HEK293 (cell line): ENCODE results near the gene IL4R.

Experiments used
- CTCF ChIA-PET: fragments of 350-600 bp; formaldehyde crosslinking; extraction: SDS; loops from one replicate; lab custom pipeline; 2021; ENCODE audit warnings: antibody characterized with exemption; lab: Yijun Ruan, JAX
- POLR2A ChIA-PET: fragments of 300-600 bp; formaldehyde crosslinking; extraction: SDS; loops from one replicate; lab custom pipeline; 2020; ENCODE audit warnings: antibody characterized with exemption, inconsistent platforms; lab: Yijun Ruan, JAX
- H3K27ac ChIP-seq: fragments of 200-500 bp; sonication (Bioruptor generic); 2 replicates; pipeline ENCODE4 v1.5.1; 2014; ENCODE audit warnings: low read depth, low read length, control low read depth, inconsistent platforms; ENCODE audit errors: extremely low read depth
- H3K36me3 ChIP-seq, 2 experiments: fragments of 200-500 bp in 1 of 2; sonication (Bioruptor generic) in 1 of 2; 1 replicate in 1 of 2; 2 replicates in 1 of 2; pipeline ENCODE4 v1.5.1; 2014 to 2017; ENCODE audit warnings: inconsistent platforms in 2 of 2, low read length in 2 of 2; ENCODE audit not compliant: control insufficient read depth in 2 of 2, insufficient read depth in 1 of 2
- H3K4me1 ChIP-seq: fragments of 200-500 bp; sonication (Bioruptor generic); 2 replicates; pipeline ENCODE4 v1.5.1; 2014; ENCODE audit warnings: mild to moderate bottlenecking, low read length, inconsistent platforms; ENCODE audit not compliant: control insufficient read depth, insufficient read depth
- H3K4me3 ChIP-seq: 2 replicates; pipeline ENCODE4 v1.5.1; 2011; ENCODE audit warnings: low read depth, mild to moderate bottlenecking, control low read depth, low read length, moderate library complexity
- H3K9me3 ChIP-seq: fragments of 200-500 bp; sonication (Bioruptor generic); 2 replicates; pipeline ENCODE4 v1.5.1; 2014; ENCODE audit warnings: low read depth, low read length, inconsistent platforms; ENCODE audit not compliant: control insufficient read depth, insufficient read depth
- FEZF1 ChIP-seq: fragments of 450-650 bp; formaldehyde crosslinking; IDR thresholded peaks from 2 replicates; pipeline ENCODE4 v1.5.1; 2016; ENCODE audit warnings: missing biosample characterization, missing genetic modification characterization
- GLIS1 ChIP-seq: fragments of 450-650 bp; formaldehyde crosslinking; IDR thresholded peaks from 2 replicates; pipeline ENCODE4 v1.5.1; 2016; ENCODE audit warnings: missing biosample characterization, missing genetic modification characterization
- KLF1 ChIP-seq: fragments of 450-650 bp; formaldehyde crosslinking; IDR thresholded peaks from 2 replicates; pipeline ENCODE4 v1.5.1; 2016; ENCODE audit warnings: missing biosample characterization, missing genetic modification characterization
- PRDM6 ChIP-seq: fragments of 450-650 bp; formaldehyde crosslinking; IDR thresholded peaks from 2 replicates; pipeline ENCODE4 v1.5.1; 2017; ENCODE audit warnings: missing biosample characterization, missing genetic modification characterization
- SETDB1 ChIP-seq: IDR thresholded peaks from one replicate; pipeline ENCODE4 v1.6.1; 2017; ENCODE audit warnings: mild to moderate bottlenecking, low read length, moderate library complexity, mixed read lengths; ENCODE audit not compliant: insufficient read length
- ZFP37 ChIP-seq: fragments of 450-650 bp; formaldehyde crosslinking; IDR thresholded peaks from 2 replicates; pipeline ENCODE4 v1.5.1; 2016; ENCODE audit warnings: missing biosample characterization, missing genetic modification characterization
- ZNF10 ChIP-seq: fragments of 450-650 bp; formaldehyde crosslinking; IDR thresholded peaks from 2 replicates; pipeline ENCODE4 v1.5.1; 2017; ENCODE audit warnings: missing biosample characterization, missing genetic modification characterization
- ZNF112 ChIP-seq: fragments of 450-650 bp; formaldehyde crosslinking; IDR thresholded peaks from 2 replicates; pipeline ENCODE4 v1.5.0; 2017; ENCODE audit warnings: missing biosample characterization, missing genetic modification characterization
- ZNF121 ChIP-seq: fragments of 450-650 bp; formaldehyde crosslinking; IDR thresholded peaks from 2 replicates; pipeline ENCODE4 v1.5.1; 2016; ENCODE audit warnings: missing biosample characterization, missing genetic modification characterization
- ZNF133 ChIP-seq: fragments of 450-650 bp; formaldehyde crosslinking; IDR thresholded peaks from 2 replicates; pipeline ENCODE4 v1.5.1; 2016; ENCODE audit warnings: missing biosample characterization, missing genetic modification characterization
- ZNF155 ChIP-seq: fragments of 450-650 bp; formaldehyde crosslinking; IDR thresholded peaks from 2 replicates; pipeline ENCODE4 v1.5.1; 2016; ENCODE audit warnings: missing biosample characterization, missing genetic modification characterization
- ZNF157 ChIP-seq: fragments of 450-650 bp; formaldehyde crosslinking; IDR thresholded peaks from 2 replicates; pipeline ENCODE4 v1.5.1; 2016; ENCODE audit warnings: missing biosample characterization, missing genetic modification characterization
- ZNF223 ChIP-seq: fragments of 450-650 bp; formaldehyde crosslinking; IDR thresholded peaks from 2 replicates; pipeline ENCODE4 v1.5.1; 2016; ENCODE audit warnings: missing biosample characterization, missing genetic modification characterization
- ZNF354C ChIP-seq: fragments of 450-650 bp; formaldehyde crosslinking; IDR thresholded peaks from 2 replicates; pipeline ENCODE4 v1.5.1; 2016; ENCODE audit warnings: missing biosample characterization, missing genetic modification characterization, low read depth, borderline replicate concordance
- ZNF544 ChIP-seq: fragments of 450-650 bp; formaldehyde crosslinking; IDR thresholded peaks from 2 replicates; pipeline ENCODE4 v1.5.0; 2017; ENCODE audit warnings: missing biosample characterization, missing genetic modification characterization
- ZNF610 ChIP-seq: fragments of 450-650 bp; formaldehyde crosslinking; IDR thresholded peaks from 2 replicates; pipeline ENCODE4 v1.5.1; 2016; ENCODE audit warnings: missing biosample characterization, missing genetic modification characterization, borderline replicate concordance
- ZNF704 ChIP-seq: fragments of 450-650 bp; formaldehyde crosslinking; IDR thresholded peaks from 2 replicates; pipeline ENCODE4 v1.5.1; 2016; ENCODE audit warnings: missing biosample characterization, missing genetic modification characterization
- ZNF776 ChIP-seq: fragments of 450-650 bp; formaldehyde crosslinking; IDR thresholded peaks from 2 replicates; pipeline ENCODE4 v1.5.0; 2017; ENCODE audit warnings: missing biosample characterization, missing genetic modification characterization, borderline replicate concordance
- ZNF792 ChIP-seq: fragments of 450-650 bp; formaldehyde crosslinking; IDR thresholded peaks from 2 replicates; pipeline ENCODE4 v1.5.1; 2016; ENCODE audit warnings: missing biosample characterization, missing genetic modification characterization
- ZNF830 ChIP-seq: fragments of 450-650 bp; IDR thresholded peaks from 2 replicates; pipeline ENCODE4 v1.5.0; 2018; ENCODE audit warnings: missing biosample characterization, missing genetic modification characterization, low read depth, mild to moderate bottlenecking, moderate library complexity
- ZXDB ChIP-seq: fragments of 450-650 bp; formaldehyde crosslinking; IDR thresholded peaks from 2 replicates; pipeline ENCODE4 v1.5.1; 2016; ENCODE audit warnings: missing biosample characterization, missing genetic modification characterization
- TF ChIP-seq, protein P1 (sequence below): fragments of 450-650 bp; formaldehyde crosslinking; IDR thresholded peaks from 2 replicates; pipeline ENCODE4 v1.5.1; 2016; ENCODE audit warnings: missing biosample characterization, missing genetic modification characterization
- TF ChIP-seq, protein P2 (sequence below): fragments of 450-650 bp; formaldehyde crosslinking; IDR thresholded peaks from 2 replicates; pipeline ENCODE4 v1.5.1; 2016; ENCODE audit warnings: missing biosample characterization, missing genetic modification characterization
- TF ChIP-seq, protein P3 (sequence below): fragments of 450-650 bp; formaldehyde crosslinking; IDR thresholded peaks from 2 replicates; pipeline ENCODE4 v1.5.1; 2016; ENCODE audit warnings: missing biosample characterization, missing genetic modification characterization

Gene IL4R

DNA sequence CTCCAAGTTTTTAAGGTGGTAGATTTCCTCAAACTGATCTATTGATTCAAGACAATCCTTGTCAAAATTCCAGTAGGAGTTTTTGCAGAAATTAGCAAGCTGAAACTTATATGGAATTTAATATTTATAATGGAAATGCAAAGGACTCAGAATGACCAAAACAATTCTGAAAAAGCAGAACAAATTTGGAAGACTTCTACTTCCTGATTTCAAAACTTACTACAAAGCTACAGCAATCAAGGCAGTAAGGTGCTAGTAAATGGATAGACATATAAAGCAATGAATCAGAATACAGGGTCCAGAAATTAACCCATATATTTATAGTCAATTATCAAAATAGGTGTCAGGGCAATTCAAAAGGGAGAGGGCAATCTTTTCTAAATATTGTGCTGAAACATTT, 76.4 kb downstream of the IL4R start:
- no peaks in the 10 kb centered on the region for H3K4me1 ChIP-seq
- CTCF ChIA-PET, result no interaction called here
- POLR2A ChIA-PET, result no interaction called here
- no peaks in the 10 kb centered on the region for H3K36me3 ChIP-seq
- TF ChIP-seq ZNF112 (tag by site-specific recombination) (no peak), ZFP37 (tag by site-specific recombination) (no peak), ZNF776 (tag by site-specific recombination) (no peak), ZNF544 (tag by site-specific recombination) (no peak), ZNF10 (no peak), PRDM6 (tag by site-specific recombination) (no peak)
- TF ChIP-seq, protein P1, sequence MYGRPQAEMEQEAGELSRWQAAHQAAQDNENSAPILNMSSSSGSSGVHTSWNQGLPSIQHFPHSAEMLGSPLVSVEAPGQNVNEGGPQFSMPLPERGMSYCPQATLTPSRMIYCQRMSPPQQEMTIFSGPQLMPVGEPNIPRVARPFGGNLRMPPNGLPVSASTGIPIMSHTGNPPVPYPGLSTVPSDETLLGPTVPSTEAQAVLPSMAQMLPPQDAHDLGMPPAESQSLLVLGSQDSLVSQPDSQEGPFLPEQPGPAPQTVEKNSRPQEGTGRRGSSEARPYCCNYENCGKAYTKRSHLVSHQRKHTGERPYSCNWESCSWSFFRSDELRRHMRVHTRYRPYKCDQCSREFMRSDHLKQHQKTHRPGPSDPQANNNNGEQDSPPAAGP (tag by site-specific recombination), result no peak
- H3K27ac ChIP-seq, result no peak overlapping the region
- H3K9me3 ChIP-seq, result no peaks in the 10 kb centered on the region
- H3K4me3 ChIP-seq, result no peak overlapping the region

DNA sequence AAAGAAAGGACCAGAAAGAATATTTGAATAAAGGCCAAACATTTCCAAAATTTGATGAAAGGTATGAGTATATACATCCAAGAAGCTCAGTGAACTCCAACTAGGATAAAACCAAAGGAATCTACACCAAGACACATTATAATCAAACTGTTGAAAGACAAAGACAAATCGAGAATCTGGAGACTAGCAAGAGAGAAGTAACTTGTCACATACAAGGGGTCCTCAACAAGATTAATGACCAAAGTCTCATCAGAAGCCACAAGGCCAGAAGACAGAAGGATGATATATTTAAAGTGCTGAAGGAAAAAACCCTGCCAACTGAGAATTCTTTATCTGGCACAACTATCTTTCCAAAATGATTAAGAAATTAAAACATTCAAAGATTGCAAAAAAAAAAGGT, 78.9 kb downstream of the IL4R start:
- H3K4me3 ChIP-seq, result no peak overlapping the region
- H3K4me1 ChIP-seq, result no peaks in the 10 kb centered on the region
- ChIA-PET CTCF (no interaction called here), POLR2A (interaction anchor here (0.7 kb wide), 1 partner anchor 90 kb away, joined by 4 read pairs; no protein-coding TSS in a partner anchor)
- TF ChIP-seq SETDB1 (no peak), ZNF704 (no peak), ZXDB (tag by site-specific recombination) (no peak), ZNF155 (no peak), ZNF133 (tag by site-specific recombination) (no peak), FEZF1 (tag by site-specific recombination) (no peak), ZNF792 (no peak), ZNF157 (no peak), GLIS1 (no peak), ZNF121 (no peak), ZNF354C (tag by site-specific recombination) (no peak), ZNF830 (tag by site-specific recombination) (no peak), ZNF223 (no peak), KLF1 (tag by site-specific recombination) (no peak), ZNF610 (tag by site-specific recombination) (no peak)
- TF ChIP-seq, protein P2, sequence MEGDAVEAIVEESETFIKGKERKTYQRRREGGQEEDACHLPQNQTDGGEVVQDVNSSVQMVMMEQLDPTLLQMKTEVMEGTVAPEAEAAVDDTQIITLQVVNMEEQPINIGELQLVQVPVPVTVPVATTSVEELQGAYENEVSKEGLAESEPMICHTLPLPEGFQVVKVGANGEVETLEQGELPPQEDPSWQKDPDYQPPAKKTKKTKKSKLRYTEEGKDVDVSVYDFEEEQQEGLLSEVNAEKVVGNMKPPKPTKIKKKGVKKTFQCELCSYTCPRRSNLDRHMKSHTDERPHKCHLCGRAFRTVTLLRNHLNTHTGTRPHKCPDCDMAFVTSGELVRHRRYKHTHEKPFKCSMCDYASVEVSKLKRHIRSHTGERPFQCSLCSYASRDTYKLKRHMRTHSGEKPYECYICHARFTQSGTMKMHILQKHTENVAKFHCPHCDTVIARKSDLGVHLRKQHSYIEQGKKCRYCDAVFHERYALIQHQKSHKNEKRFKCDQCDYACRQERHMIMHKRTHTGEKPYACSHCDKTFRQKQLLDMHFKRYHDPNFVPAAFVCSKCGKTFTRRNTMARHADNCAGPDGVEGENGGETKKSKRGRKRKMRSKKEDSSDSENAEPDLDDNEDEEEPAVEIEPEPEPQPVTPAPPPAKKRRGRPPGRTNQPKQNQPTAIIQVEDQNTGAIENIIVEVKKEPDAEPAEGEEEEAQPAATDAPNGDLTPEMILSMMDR (tag by site-specific recombination), result no peak
- TF ChIP-seq, protein P3, sequence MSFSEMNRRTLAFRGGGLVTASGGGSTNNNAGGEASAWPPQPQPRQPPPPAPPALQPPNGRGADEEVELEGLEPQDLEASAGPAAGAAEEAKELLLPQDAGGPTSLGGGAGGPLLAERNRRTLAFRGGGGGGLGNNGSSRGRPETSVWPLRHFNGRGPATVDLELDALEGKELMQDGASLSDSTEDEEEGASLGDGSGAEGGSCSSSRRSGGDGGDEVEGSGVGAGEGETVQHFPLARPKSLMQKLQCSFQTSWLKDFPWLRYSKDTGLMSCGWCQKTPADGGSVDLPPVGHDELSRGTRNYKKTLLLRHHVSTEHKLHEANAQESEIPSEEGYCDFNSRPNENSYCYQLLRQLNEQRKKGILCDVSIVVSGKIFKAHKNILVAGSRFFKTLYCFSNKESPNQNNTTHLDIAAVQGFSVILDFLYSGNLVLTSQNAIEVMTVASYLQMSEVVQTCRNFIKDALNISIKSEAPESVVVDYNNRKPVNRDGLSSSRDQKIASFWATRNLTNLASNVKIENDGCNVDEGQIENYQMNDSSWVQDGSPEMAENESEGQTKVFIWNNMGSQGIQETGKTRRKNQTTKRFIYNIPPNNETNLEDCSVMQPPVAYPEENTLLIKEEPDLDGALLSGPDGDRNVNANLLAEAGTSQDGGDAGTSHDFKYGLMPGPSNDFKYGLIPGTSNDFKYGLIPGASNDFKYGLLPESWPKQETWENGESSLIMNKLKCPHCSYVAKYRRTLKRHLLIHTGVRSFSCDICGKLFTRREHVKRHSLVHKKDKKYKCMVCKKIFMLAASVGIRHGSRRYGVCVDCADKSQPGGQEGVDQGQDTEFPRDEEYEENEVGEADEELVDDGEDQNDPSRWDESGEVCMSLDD, result no peak
- H3K27ac ChIP-seq, result no peak overlapping the region
- H3K9me3 ChIP-seq, result no peaks in the 10 kb centered on the region
- no peaks in the 10 kb centered on the region for H3K36me3 ChIP-seq
